GM19395 (cell line): Measurements from ENCODE around the gene TP53I11.

ENCODE experiments used
- ATAC-seq: cut with Tn5 transposase; IDR thresholded peaks from one replicate; pipeline ENCODE4 v1.9.1; 2021; ENCODE audit warnings: mild to moderate bottlenecking, moderate library complexity; ENCODE audit not compliant: unreplicated experiment

Gene TP53I11

DNA sequence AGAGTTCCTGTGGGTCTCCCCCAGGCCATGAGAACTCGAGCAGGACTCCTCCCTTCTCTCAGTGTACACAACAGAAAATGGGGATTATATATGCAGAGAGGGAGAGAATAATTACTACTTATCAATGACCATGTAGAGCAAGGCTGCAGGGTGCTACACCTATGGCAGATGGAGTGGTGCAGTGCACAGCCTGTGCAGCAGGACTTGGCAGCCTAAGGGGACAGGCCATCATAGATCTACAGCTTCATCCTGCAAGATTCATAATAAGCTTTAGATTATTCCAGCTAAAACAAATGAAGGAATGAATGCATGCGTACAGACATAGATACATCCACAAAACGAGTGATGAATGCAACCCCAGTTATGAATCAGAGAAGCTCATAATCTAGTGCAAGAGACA, 8.4 kb upstream of the TP53I11 start:
- no peak for ATAC-seq

DNA sequence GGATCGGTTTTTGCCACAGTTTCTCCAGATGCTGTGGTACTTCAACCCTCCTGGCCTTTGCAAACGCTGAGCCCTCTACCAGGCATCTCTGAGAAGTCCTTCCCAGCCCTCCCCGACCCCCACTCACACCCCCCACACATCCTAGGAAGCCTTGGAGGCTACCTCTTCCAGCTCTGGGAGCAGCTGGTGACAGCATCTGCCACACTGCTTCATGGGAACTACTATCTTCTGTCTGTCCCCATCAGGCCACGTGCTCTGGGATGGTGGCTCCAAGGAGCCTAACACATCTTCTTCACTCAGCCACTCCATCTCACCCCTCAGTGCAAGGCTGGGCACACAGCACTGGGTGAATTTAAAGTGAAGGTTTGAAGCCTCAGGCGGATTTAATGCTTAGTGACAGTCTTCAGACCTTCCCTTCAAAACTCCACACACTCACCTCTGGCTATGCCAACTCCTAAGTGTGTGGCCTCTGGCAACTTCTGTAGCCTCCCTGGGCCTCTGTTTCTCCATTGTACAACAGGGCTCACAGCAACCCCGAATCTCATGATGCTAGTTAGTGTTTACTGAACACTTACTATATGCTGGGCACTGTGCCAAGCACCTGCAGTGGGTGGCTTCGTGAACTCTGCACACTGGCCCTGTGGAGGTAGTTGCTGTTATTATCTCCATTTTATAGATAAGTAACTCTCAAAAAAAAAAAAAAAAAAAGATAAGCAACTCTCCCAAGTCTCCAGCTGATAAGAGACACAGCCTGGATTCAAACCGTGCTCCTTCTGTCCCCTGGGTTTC, 7.3 kb upstream of the TP53I11 start:
- ATAC-seq, result no peak

DNA sequence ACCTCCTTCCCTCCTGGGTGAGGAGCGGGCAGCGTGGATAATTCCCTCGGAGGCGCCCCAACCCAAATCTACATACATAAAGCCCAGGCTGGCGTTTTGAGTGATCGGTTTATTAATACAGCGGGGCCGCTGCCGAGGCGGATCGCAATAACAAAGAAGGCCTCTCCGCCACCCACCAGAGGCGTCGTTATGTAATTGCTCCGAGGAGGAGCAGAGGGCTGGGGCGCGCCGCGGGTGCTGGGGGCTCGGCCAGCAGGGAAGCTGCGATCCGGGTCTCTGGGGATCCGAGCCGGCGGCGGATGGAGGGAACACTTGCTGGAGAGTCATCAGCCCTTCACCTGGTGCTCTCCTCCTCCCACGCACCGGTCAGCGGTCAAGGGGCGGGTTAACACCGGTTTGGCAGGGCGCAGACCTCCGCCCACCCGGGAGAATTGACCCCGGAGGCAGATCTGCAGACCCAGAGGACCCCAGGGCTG, 6.4 kb upstream of the TP53I11 start:
- ATAC-seq, result no peak

DNA sequence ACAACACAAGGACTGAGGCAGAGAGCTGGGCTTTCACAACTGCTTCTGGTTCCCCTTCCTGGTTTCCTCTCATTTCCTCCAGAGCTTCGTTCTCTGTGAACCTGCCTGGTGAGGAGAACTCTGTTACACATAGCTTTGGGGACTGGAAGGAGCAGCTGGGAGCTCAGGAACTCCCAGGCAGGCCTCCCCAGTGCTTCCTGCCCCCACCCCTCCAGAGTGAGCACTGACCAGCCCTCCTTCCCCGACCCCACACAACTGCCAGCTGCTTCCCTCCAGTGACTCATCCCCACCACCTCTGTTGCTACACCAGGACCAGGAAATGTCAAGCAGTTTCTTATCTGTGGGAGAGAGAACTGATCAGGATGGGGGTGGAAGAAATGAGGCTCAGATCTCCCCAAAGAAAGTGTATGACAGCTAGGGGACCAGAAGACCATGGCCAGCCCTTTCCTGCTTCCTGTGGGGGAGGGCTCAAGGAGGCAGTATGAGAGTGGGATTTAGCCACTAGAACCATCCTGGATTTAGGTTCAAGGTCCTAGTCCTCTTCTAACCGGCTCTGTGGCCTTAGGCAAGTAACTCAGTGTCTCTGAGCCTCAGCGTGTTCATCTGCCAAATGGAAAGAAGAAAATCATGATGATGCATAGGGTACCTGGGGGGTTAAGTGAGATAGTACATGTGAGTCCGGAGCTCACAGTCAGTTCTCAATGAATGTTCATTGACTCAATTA, 4.5 kb upstream of the TP53I11 start:
- ATAC-seq, result no peak

DNA sequence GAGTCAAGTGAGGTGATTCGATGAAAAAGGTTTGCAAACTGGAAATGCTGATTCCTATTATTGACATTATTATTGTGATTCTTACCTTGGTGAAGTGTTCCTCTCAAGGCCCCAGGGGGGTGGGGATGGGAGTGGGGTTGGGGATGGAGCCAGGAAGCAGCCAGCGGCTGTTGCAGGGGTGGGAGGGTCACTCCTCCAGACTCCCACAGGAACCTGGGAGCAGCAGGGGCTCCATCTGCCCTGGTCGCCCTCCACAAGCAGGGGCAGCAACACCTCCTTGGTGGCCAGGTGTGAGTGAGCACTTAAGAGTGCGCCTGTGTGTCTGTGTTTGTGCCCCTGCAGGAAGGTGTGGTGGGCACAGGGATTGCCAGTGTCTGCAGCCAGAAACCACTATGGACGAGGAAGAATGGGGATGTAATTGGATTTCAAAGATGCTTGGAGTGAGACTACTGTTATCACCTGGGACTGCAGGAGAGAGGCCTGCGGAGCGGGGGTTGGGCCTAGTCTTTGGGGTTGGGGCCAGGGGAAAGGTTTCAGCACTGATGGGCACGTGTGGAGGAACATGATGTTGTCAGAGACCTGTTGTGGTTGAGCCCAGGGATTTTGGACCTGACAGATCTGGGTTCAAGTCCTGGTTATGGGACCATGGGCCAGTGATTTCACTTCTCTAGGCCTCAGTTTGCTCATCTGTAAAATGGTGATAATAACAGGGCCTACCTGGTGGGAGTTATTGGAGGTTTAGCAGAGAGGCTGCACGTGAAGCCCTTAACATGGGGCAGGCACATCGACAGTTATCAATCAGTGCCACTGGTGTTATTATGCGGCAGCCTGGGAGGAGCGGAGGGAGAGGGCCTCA, 3.6 kb upstream of the TP53I11 start:
- no peak for ATAC-seq

DNA sequence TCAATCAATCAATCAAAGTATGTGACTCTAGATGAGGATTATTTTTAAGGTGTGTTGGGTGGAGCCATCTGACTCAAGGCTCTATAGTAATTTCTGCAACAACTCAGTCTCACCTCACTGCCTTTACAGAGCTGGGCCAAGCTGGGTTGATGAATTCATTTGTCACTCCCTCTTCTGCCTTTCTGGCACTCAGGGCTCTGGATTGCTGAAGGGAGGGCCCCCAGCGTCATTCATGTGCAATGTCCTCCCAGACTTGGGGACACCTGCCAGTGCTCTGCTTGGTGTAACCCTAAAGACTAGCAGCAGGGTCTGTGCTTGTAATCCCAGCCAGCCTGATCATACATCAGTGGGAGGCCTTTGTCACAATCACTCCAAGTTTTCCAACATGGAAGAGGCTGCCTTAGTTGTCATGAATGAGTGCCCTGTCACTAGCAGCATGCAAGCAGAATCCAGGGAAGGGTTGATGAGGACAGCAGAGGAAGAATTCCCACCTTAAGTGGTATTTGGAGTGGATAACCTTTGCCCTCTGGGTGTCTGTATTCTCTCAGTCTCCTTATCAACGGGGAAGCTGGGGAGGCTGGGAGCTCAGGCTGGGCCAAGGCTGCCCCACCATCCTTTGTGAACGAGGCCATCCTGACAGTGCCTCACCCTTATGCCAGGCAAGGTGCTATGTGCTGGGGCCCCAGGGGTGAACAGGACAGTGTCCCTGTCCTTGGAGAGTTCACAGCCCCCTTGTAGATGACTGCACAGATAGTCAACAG, 2.0 kb upstream of the TP53I11 start:
- ATAC-seq, result no peak

DNA sequence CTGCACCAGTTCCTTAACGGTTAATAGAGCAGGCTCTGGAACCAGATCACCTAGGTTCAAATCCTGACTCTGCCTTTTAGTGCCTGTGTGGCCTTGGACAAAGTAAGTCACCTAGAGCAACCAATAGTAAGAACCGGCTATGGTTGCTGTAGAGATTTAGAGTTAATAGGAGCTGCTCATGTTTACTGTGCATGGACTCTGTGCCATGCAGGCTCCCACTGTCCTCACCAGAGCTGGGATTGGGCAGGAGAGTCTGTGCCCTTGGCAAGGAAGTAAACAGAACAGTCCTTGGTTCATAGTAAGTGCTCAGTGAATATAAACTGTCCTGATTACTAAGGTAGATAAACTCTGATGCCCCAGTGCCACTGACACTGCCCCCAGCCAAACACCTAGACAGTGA, 1.4 kb upstream of the TP53I11 start:
- ATAC-seq, result no peak

DNA sequence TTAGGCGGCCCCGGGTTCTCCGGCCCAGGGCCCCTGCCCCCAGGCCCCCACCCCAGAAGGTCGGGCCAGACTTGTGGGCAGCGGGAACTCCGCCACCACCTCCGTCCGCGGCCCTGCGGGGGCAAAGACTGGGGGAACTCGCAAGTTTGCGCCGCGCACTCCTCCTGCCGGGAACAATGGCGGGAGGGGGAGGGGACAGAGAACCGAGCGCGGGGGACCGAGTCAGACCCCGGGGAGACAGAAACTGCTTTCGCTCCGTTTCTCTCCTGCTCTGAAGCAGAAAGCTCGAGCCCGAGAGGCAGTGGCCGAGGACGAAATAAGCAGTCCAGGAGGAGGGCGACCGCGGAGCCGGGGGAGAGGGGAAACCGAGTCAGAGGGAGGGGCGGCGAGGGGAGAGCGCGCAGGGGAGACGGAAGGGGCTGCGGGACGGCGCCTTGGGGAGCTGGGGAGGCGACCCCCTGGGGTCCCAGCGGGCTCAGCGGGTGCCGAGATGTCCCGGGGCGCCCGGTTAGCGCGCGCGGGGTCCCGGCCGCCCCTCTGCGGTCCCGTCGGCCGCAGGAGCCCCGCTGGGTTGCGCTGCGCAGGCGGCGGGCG, 555 bp downstream of the TP53I11 start:
- ATAC-seq, result no peak

DNA sequence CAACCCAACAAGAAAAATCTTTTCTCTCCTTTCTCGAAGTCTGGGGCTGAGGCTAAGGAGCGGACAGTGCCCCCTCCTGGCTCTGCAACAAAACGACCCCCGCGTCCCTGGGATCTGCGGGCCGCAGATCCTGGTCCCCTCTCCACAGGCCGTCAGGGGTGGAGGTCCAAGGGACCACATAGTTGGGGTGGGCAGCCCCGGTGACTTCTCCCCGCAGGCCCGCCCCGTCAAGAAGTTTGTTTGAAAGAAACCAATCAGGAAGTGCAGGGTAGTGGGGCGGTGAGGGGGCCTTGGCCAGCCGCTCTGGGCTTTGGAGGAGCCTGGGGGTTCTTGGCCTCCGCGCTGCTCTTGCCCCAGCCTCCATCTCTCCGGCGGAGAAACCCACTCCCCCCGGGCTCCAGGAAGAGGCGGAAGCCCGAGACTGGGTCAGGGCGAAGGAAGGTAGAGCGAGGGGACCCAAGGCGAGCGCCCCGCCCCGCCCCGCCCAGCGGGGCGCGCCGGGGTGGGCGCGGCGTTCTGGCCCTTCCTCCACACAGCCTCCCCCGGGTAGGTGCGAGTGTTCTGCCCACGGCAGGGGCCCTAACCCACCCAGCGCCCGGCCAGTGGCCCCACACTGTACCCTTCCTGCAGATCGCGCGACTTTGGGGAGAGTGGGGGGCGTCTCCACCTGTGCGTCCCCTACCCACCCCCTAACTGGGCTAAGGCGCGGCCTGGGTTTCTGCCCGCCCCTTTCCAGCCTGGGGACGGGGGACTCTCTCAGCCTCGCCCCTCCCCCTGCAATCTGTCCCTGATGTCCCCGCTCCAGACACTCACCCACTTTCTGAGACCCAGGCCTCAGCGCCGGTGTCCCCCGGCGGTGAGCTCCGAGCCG, 1.3 kb downstream of the TP53I11 start:
- no peak for ATAC-seq

DNA sequence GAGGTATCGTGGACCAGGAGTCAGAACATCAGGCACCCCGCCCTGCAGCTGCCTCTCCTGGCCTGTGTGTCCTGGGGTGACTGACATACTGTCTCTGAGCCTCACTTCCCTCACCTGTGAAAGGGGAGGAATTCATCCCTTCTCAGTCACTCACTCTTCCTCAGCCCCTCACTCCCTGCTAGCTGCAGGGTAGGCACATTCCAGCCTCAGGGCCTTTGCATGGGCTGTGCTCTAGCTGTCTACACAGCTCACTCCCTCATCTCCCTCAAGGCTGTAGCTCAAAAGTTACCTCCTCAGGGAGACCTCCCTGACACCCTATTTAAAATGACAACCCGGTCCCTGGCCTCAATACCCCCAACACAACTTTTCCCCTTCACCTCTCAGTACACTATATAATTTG, 2.5 kb downstream of the TP53I11 start:
- ATAC-seq, result no peak

DNA sequence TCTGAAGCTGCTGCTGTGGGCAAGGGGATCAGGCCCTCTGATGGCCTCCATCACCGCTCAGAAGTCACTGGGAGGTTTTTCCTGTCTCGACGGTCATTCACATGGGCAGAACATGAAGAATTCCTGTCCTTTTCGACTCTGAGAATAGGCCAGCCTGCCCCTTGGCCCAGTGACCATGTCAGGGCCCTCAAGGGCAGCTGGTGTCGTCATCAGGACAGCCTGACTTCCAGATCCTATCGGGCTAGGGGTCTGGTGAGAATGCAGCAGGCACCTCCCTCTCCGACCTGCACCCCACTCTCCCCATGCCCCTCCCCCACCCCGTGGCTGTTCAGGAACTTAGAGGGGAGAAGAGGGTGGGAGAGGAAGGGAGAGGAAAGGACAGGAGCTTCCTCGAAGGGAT, 3.6 kb downstream of the TP53I11 start:
- no peak for ATAC-seq

DNA sequence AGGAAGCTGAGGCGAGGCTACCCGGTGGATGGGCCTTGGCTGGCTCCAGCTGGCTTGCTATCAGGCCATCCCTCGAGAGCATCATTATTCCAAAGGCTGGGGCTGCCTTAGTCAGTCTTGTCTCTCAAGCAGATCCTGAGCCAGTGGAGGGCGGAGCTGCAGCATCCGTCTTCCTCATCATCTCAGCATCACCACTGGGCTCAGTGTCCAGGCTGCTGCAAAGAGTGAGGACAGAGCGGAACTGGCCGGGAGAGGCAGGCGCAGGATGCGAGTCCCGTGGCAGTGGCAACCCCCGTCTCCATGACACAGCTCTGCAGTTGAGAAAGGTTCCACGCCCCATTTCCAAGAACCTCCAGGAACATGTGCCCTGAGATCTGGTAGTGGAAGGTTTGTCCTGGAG, 4.4 kb downstream of the TP53I11 start:
- ATAC-seq, result no peak

DNA sequence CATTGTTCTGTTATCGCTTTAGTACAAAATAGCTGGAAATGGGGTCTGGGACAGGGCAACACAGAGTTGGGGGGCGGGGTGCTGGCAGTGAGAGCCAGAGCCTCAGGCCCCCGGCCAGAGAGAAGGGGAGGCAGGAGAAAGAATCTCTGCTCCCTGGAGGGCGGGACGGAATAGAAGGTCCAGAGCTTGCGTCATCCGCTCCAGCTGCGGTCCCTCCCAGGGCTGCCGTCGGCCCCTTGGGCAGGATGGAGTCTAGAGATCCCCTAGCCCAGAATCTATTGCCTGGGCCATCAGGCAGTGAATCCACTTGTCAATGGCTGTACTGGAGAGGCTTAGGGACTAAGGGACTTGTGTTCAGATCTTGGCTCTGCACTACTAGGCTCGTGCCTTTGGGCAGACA, 5.0 kb downstream of the TP53I11 start:
- no peak for ATAC-seq

DNA sequence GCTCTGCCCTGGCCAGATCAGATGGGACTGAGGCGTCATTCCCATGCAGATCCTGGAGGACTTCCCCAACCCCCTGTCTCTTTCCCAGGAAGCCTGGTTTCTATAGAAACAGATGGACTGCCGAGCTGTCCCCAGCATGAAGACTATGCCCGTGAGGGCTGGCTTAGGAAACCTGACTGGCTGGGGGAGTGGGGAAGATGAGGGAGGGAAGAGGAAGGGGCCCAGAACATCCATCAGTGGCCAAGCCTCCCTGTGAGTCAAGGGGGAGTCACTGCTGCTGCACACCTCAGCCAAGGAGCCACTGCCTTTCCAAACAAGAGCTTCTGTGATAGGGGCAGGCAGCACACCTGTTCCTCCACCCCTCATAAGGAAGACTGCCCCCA, 5.8 kb downstream of the TP53I11 start:
- no peak for ATAC-seq

DNA sequence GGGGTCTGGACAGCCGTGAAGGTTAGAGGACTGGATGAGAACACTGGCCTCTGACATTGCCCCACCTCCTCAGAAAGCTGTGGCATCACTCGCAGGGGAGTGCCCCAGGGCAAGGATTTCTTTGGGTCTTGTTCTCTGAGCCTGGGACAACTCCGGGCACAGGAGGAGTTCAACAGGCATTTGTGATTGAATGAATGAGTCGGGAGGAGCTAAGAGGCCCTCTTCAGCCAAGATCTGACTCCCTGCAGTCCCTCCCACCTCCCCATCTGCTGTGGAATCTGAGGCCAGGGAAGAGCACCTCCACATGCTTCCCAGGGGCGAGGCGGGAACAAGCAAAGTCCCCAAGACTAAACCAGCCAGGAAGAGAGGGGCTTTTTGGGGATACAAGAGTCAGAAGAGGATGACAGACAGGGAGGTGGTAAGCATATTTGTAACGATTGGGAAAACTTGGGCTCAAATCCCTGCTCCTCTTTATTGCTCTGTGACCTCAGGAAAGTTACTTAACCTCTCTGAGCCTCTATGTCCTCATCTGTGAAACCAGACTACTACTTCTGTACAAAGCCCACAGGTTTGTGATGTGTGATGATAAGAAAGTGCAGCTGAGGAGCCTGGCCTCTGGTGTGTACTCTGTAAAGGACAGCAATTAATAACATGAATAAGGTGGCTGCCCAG, 6.4 kb downstream of the TP53I11 start:
- no peak for ATAC-seq

DNA sequence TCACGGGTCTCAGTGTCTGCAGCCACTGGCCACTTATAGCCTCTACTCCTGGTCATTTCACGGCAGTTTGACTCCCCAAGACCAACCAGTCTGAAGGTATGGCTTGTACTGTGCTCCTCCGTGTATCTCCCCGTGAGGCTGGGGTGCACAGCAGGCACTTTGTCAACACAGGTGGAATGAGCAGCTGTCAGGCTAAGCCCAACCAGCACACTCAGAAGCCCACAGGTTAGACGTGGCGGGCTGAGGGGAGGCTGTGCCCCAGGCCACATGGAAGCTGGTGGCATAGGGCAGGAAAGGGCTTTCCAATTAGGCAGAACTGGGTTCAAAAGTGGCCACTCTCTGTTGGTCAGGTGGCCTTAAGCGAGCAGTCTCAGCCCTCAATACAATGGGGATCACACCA, 7.0 kb downstream of the TP53I11 start:
- ATAC-seq, result no peak

DNA sequence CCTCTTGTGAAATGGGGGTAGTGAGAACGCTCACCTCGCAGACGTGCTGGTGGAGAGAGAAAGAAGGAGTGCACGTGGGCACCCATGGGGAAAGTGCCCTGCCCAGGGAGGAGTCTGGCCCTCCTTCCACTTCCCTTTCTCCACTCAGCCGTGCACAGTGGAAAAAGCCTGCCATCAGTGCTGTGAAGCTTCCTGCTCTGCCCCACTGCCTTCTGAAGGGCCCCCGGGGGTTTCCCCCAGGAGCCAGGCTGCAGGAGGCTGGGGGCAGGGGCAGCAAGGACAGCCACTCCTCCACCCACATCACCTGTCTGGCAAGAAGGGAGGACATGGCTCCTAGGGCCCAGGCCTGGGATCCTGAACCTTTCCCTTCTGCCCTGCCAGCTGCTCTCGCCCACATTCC, 7.6 kb downstream of the TP53I11 start:
- no peak for ATAC-seq

DNA sequence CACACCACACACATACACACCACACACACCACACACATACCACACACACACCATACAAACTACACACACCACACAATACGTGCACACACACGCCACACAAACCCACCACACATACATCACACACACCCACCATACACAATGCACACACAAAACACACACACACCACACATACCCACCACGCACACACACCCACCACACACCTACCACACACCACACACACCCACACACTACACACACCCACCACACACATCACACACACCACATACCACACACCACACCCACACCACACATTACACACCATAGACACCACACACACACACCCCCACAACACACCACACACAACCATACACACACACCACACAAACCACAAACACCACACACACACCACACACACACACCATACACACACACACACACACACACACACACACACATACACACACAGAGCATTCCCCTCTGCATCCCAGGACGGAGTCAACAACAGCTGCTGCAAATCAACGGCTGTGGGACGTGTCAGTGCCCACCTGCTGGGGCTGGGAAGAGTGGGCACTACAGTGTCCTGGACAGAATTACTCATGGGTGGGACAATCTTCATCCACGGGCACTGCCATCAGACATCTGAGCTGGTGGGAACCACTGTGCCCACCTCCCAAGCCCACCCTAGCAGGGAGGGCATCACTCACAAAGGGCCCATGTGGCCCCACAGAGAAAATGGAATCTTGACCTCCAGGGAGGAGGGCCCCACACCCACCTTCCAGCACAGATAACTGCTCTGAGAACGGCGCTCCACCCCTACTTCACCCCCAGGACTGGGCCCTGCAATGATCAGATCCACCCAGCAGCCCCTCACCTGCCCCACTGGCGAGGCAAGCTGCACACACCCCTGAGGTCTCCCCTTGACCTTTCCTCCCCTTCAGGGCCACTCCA, 8.4 kb downstream of the TP53I11 start:
- no peak for ATAC-seq
